D721Med (cell line): ENCODE data around the gene ZFHX3.
"Not testable (repeated sequence)": the region's sequence is repeated elsewhere in the genome, so short reads cannot be mapped to it uniquely, and the experiment has no call there.

Experiments
- DNase-seq: peaks from one replicate; pipeline ENCODE4 v3.0.0; 2011; ENCODE audit warnings: low spot score; ENCODE audit not compliant: insufficient read length
- FAIRE-seq: peaks from 2 replicates; lab custom pipeline; 2011; peaks lifted over from hg19 to GRCh38; lab: Jason Lieb, UNC
- CTCF ChIP-seq: IDR thresholded peaks from 2 replicates; pipeline ENCODE4 v1.5.1; 2012; ENCODE audit warnings: mild to moderate bottlenecking, control low read depth; ENCODE audit not compliant: insufficient read depth; ENCODE audit errors: missing control alignments

Gene ZFHX3

GRCh38 chr16:72989579-72990551 is 58.1 kb downstream of the ZFHX3 start:
- no peak for DNase-seq
- no peak for TF ChIP-seq CTCF

GRCh38 chr16:72989203-72989578 is 58.7 kb downstream of the ZFHX3 start:
- FAIRE-seq, DNase-seq: not testable (repeated sequence)

More at GRCh38 chr16:72989579-72990551, 58.1 kb downstream of the ZFHX3 start:
- FAIRE-seq: no peak

- TF ChIP-seq CTCF: no peak
- no peak for FAIRE-seq
- DNase-seq: no peak
Measured at GRCh38 chr16:72988569-72988968, 59.4 kb downstream of the ZFHX3 start.

GRCh38 chr16:72987480-72987901 is 60.4 kb downstream of the ZFHX3 start:
- FAIRE-seq: no peak

GRCh38 chr16:72985995-72986394 is 61.9 kb downstream of the ZFHX3 start:
- no peak for FAIRE-seq

More at GRCh38 chr16:72987480-72987901, 60.4 kb downstream of the ZFHX3 start:
- DNase-seq: no peak
- no peak for TF ChIP-seq CTCF

GRCh38 chr16:72985148-72985941 is 62.6 kb downstream of the ZFHX3 start:
- DNase-seq: no peak
- no peak for FAIRE-seq
- TF ChIP-seq CTCF: no peak

More at GRCh38 chr16:72985995-72986394, 61.9 kb downstream of the ZFHX3 start:
- no peak for TF ChIP-seq CTCF
- no peak for DNase-seq

- DNase-seq (no peak), FAIRE-seq (no peak)
- no peak for TF ChIP-seq CTCF
Measured at GRCh38 chr16:72983728-72984350, 64.1 kb downstream of the ZFHX3 start.
